NOMO-1 treated with DMSO at 0.1 percent for 48 hours (cell line): ENCODE measurements around the gene COMT.
A peak's percentile ranks its signal among the peaks of the same experiment; 100 is the strongest.

ENCODE experiments used
- DNase-seq: peaks from one replicate; lab custom pipeline; 2025; ENCODE audit not compliant: unreplicated experiment; lab: John Stamatoyannopoulos, UW

COMT gene

GRCh38 chr22:19968450-19968891 is 26.9 kb downstream of the COMT start:
- no peak for DNase-seq

- DNase-seq = no peak
These were observed 27.8 kb downstream of the COMT start for GRCh38 chr22:19969141-19969928.

DNA sequence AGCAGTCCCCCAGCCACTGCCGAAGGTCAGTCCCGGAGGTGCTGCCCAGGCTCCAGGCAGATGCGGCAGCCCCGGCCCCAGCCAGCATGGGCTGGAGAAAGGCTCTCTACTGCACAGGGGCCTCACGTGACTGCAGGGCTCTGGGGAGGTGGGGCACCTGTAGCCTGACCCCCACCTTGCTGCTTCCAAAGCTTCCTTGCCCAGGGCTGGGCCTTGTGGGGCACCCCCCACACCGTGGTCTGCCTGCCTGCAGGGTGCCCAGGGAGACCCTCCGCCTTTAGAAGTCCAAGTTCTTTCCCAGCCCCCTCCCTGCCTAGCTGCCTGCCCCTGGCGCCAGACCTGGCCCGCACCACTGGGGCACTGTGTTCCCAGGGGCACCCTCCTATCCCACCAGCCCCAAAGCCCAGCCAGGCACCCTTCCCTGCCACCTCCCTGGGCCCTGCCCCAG is 28.5 kb downstream of the COMT start:
- no peak for DNase-seq

DNA sequence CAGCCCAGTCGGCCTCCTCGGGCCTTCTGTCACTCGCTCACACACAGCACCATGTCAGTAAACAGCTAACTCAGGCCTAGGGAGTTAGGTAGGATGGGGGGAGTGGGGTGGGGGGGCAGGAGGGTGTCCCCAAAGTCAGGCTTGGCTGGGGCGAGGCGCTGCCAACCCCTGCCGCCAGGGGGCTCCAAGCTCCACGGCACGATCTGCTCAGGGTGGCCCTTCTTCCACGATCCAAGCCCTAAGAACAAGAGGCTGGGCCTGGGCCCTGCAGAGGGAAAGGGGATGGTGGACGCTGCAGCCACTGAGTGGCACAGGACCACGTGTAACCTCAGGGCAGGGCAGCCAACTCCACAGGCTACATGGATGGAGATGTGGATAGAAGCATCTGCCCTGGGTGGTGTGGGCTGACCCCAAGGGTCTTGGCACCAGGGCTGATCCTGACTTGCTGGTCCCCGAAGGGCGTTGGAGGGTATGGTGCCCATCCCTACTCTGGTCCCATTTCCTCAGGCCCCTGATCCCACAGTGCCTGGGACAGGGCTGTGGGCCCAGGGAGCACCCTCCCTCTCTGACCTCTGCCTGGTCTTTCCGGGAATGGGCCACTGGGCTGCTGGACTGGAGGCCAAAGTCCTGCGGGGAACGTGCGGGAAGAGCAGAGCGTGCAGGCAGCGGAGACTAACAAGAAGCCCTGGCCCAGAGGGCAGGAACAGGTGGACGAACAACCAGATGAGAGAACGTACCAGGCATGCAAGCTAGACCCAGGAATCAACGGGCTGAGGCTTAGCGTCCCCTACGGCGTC is 29.1 kb downstream of the COMT start:
- peak; percentile 47 for DNase-seq

DNA sequence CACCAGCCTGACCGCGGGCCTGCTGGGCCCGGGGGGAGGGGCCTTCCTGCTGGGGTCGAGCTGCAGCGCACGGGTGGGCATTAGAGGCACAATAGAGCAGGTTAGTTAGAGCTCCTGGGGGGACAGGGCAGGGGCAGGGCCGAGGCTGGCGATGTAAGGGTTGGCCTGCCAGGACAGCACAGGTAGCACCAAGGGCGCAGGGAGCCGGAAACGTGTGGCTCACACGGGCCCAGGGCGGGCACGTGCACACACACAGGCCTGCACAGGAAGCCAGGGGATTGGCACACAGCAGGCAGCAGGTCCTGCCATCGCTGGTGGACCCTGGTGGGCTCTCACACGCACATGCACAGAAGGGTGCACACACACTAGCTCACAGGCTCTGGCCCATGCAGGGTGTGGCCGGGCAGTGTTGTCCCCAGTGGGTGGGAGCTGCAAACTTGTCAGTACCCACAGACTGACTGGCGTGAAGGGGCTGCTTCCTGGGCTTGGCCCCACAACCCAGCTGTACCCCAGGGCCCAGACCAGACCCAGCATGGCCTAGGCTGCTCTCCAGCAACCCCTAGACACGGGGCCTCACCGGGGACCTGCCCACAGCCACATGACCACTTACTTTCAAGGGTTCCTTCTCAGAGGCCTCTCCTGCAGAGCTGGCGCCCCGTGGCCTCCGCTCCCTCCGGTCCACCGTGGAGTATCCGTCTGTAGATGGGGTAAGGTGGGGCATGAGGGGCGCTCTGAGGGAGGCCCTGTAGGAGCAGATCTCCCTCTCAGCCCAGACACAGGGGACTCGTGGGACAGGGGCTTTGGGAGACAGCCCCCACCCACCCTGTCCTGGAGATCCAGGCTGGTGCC is 29.9 kb downstream of the COMT start:
- no peak for DNase-seq

- DNase-seq = no peak
These were observed 30.7 kb downstream of the COMT start for GRCh38 chr22:19972251-19972650.

DNA sequence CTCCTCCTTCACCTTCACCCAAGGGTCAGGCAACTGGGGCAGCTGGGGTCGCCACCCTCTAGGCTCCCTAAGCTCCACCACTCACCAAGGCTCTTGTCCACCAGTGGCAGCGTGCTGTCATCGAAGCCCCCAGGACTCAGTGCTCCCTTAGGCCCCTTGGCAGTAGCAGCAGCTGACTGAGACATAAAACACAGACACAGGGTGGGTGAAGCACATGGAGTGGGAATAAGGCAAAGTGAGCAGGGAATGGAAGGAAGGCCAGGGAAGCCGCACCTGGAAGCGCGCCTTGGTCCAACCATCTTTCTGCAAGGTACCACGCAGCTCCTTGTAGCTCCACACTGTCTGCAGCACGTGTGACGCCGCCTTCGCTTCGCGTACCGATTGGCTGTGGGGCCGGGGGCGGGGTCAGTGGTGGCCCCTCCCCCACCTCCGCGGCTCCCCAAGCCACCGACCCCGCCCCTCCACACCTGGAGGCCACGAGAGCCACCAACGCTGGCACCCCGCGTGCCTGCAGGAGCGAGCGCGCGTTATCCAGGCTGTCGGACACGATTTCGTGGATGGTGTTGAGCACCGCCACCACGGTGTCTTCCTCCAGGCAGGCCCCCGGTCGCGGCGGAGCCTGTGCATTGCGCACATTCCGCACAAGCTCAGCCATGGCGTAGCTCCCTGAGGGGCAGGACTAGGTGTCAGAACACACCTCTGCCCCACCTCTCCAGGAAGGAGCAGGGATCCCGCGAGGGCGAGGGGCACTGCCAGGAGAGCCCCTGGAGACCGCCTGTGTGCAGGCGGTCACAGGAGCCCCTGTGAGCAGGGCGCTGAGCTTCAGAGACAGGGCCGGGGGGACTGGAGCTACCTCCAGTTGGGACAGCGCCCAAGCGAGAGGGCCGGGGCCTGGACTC is 31.3 kb downstream of the COMT start:
- DNase-seq = no peak

DNA sequence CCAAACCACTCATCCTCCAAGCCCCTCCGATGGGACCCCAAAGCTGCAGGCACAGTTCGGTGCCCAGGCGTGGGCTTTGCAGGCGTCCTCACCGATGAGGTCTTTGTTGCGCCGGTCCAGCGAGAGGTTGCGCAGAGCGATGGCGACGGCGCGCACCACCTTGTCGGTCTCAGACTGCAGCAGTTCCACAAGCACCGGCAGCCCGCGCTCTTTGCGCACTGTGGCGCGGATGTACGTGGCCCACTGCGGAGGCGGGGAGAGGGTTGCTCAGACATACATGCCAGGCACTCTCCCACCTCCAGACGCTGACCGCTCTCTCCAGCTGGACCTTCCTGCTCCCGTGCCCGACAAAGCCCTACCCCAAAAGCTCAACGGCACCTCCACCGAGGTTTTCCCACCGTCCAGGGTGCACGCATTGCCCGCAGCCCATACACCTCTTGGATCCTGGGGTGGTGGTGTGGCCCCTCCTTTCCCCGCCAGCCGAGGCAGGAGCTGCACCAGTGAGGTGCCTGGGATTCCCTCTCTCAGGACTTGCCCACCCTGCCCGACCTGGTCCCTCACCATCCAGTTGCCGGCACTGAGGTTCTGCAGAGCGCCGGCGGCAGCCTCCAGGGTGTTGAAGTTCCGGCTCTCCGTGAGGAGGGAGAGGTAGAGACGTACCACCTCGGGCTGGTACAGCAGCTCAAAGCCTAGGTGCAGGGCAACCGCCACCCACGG is 32.1 kb downstream of the COMT start:
- no peak for DNase-seq

GRCh38 chr22:19974268-19974861 is 32.8 kb downstream of the COMT start:
- DNase-seq = no peak

- DNase-seq = no peak
These were observed 33.5 kb downstream of the COMT start for GRCh38 chr22:19974935-19975706.

DNA sequence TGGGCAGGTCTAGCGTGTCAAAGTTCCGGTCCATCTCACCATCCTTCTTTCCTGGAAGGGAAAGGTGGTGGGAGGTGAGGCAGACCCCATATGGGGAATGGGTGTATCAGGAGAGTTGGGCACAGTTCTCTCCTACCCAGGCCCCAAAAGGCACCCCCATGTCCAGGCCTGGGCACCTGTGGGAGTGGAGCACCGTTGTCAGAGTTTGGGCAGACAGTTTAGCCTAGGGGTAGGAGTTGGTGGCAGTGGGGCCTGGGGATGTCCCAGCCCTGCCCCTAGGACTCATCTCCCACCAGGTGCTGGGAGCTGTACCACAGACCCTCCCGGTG is 34.1 kb downstream of the COMT start:
- DNase-seq = no peak

GRCh38 chr22:19976671-19977070 is 35.1 kb downstream of the COMT start:
- DNase-seq = no peak

DNA sequence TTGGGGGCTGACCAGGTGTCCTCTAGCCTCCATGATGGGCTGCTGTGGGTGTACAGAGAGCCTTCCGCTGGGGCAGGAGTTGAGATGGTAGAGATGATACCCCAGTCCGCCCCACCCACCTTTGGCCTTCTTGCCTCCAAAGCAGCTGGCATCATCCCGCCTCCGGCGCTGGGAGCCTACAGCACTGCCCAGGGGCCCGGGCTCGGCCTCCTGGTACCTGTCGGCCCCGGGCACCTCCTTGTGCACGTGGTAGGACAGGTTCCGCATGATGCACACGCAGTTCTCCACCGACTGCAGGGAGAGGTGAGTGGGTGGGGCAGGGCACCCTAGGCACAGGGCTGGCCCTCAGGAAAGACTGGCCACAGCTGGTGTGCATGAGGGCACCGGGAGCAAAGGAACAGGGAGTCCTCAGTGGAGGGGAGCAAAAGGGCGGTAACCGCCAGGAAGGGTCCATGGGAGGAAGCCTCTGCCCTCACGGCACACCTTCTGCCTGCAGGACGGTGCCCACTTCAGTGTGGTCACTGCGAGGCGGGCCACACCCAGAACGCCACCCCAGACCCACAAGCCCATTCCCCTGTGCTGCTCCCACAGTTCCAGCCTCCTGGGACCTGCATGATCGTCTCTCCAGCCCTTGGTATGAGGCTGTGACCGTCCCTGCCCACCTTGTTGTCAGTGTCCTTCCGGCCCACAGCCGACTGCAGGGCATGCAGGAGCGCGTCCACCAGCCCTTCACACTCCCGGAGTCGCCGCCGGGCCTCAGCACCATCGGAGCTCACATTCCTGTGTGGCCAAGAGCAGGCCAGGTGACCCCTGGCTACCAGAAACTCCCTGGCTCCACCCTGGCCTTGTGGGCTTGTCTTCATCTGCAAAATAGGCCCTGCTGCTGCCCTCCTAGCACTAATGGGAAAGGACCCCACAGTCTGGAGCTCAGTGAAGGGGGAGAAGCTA is 36.0 kb downstream of the COMT start:
- no peak for DNase-seq

DNA sequence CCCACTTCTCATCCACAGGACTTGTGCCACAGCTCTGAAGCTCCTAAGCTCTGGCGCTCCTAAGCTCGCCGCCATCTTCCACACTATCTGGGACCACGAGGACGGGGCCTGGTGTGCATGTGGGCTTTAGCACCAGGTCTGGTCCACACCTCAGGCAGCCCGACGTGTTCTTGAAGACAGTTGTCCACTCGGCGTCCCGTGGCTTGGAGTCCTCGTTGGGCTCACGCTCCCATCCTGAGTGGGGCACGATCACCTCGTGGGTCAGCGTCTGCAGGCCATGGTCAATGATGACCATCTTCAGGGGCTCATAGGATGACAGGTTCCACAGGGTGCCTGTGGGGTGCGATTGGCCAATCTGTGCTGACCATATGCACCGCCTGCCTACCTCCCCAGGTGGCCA is 37.2 kb downstream of the COMT start:
- DNase-seq = no peak

GRCh38 chr22:19979712-19980493 is 38.3 kb downstream of the COMT start:
- no peak for DNase-seq

- DNase-seq = no peak
These were observed 39.2 kb downstream of the COMT start for GRCh38 chr22:19980766-19981165.
